Fibroblast of lung (primary cell): Measurements from ENCODE around the gene PRAMEF20.

ENCODE experiments used
- EZH2 ChIP-seq: IDR thresholded peaks from 2 replicates; pipeline ENCODE4 v1.5.1; 2012; ENCODE audit warnings: low read length, control low read depth, mild to moderate bottlenecking; ENCODE audit errors: missing control alignments
- TF ChIP-seq, protein P1 (sequence below), 2 donors: IDR thresholded peaks in 1 of 2; conservative IDR thresholded peaks in 1 of 2; 1 replicate in 1 of 2; 2 replicates in 1 of 2; pipeline ENCODE4 v1.5.1; 2011 to 2012; ENCODE audit warnings: low read length in 2 of 2, control low read depth in 1 of 2, inconsistent platforms in 1 of 2, low read depth in 1 of 2, mild to moderate bottlenecking in 1 of 2

DNA sequence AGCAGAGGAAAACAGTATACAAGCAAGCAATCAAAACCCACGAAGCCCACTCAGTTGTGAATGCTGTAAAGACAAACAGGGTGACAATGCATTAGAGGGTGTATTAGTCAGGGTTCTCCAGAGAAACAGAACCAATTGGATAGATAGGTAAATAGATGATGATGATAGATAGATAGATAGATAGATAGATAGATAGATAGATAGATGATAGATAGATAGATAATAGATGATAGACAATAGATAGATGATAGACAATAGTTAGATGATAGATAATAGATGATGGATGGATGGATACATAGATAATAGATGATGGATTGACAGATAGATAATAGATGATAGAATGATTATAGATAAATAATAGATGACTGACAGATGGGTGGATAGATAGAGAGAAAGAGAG is 55.3 kb downstream of the PRAMEF20 start:
- TF ChIP-seq, protein P1, sequence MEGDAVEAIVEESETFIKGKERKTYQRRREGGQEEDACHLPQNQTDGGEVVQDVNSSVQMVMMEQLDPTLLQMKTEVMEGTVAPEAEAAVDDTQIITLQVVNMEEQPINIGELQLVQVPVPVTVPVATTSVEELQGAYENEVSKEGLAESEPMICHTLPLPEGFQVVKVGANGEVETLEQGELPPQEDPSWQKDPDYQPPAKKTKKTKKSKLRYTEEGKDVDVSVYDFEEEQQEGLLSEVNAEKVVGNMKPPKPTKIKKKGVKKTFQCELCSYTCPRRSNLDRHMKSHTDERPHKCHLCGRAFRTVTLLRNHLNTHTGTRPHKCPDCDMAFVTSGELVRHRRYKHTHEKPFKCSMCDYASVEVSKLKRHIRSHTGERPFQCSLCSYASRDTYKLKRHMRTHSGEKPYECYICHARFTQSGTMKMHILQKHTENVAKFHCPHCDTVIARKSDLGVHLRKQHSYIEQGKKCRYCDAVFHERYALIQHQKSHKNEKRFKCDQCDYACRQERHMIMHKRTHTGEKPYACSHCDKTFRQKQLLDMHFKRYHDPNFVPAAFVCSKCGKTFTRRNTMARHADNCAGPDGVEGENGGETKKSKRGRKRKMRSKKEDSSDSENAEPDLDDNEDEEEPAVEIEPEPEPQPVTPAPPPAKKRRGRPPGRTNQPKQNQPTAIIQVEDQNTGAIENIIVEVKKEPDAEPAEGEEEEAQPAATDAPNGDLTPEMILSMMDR (conservative IDR thresholded peaks at IDR 0.05 in 1 of 2, IDR thresholded peaks at IDR 0.05 in 1 of 2; ENCODE audit: low read depth in 1 of 2, low read length in 2 of 2): no peak
- TF ChIP-seq EZH2: no peak
